WERI-Rb-1 (cell line): ENCODE data around the gene RAB3IL1.

ENCODE experiments used
- DNase-seq: peaks from one replicate; pipeline ENCODE4 v3.0.0-alpha.2; 2020
- H3K27ac ChIP-seq: fragments of 250-450 bp; sonication (Bioruptor Pico); 2 replicates; pipeline ENCODE4 v1.5.1; 2020; ENCODE audit warnings: mild to moderate bottlenecking, moderate library complexity
- H3K27me3 ChIP-seq: fragments of 250-450 bp; sonication (Bioruptor Pico); 2 replicates; pipeline ENCODE4 v1.5.1; 2021; ENCODE audit warnings: mild to moderate bottlenecking, low read depth, moderate library complexity; ENCODE audit not compliant: insufficient read depth, severe bottlenecking
- H3K36me3 ChIP-seq: fragments of 250-450 bp; sonication (Bioruptor Pico); 2 replicates; pipeline ENCODE4 v1.5.1; 2020; ENCODE audit warnings: mild to moderate bottlenecking, moderate library complexity
- H3K4me3 ChIP-seq: 2 replicates; pipeline ENCODE4 v1.5.1; 2011; ENCODE audit warnings: low read depth, mild to moderate bottlenecking, control low read depth, low read length
- H3K9me3 ChIP-seq: fragments of 250-450 bp; sonication (Bioruptor Pico); 2 replicates; pipeline ENCODE4 v1.5.1; 2021; ENCODE audit warnings: mild to moderate bottlenecking, moderate library complexity; ENCODE audit not compliant: severe bottlenecking
- CTCF ChIP-seq: IDR thresholded peaks from 2 replicates; pipeline ENCODE4 v1.5.1; 2011; ENCODE audit warnings: low read depth, mild to moderate bottlenecking, control low read depth, inconsistent platforms, low read length

RAB3IL1 gene

GRCh38 chr11:61886643-61887042, 30.7 kb downstream of the RAB3IL1 start:
- Histone ChIP-seq H3K27me3 (no peaks in the 10 kb centered on the region), H3K9me3 (no peaks in the 10 kb centered on the region), H3K36me3 (no peaks in the 10 kb centered on the region), H3K27ac (no peak overlapping the region), H3K4me3 (no peak overlapping the region)
- TF ChIP-seq CTCF, result no peak
- DNase-seq, result no peak

- no peak overlapping the region for H3K27ac ChIP-seq
Observed at GRCh38 chr11:61885784-61886580, 31.4 kb downstream of the RAB3IL1 start.

GRCh38 chr11:61885166-61885778, 32.1 kb downstream of the RAB3IL1 start:
- Histone ChIP-seq H3K36me3 (no peaks in the 10 kb centered on the region), H3K27me3 (no peaks in the 10 kb centered on the region), H3K9me3 (no peaks in the 10 kb centered on the region), H3K4me3 (no peak overlapping the region), H3K27ac (no peak overlapping the region)
- no peak for DNase-seq
- TF ChIP-seq CTCF, result no peak

More at GRCh38 chr11:61885784-61886580, 31.4 kb downstream of the RAB3IL1 start:
- no peak overlapping the region for H3K4me3 ChIP-seq
- no peak for TF ChIP-seq CTCF
- H3K27me3 ChIP-seq, result no peaks in the 10 kb centered on the region
- H3K9me3 ChIP-seq, result no peaks in the 10 kb centered on the region
- H3K36me3 ChIP-seq, result no peaks in the 10 kb centered on the region
- no peak for DNase-seq

- Histone ChIP-seq H3K4me3 (no peak overlapping the region), H3K9me3 (no peaks in the 10 kb centered on the region), H3K27me3 (no peaks in the 10 kb centered on the region), H3K27ac (no peak overlapping the region), H3K36me3 (no peaks in the 10 kb centered on the region)
- no peak for TF ChIP-seq CTCF
- DNase-seq, result no peak
Observed at GRCh38 chr11:61883947-61884346, 33.4 kb downstream of the RAB3IL1 start.

- TF ChIP-seq CTCF, result no peak
- Histone ChIP-seq H3K9me3 (no peaks in the 10 kb centered on the region), H3K27me3 (no peaks in the 10 kb centered on the region), H3K27ac (no peak overlapping the region), H3K36me3 (no peaks in the 10 kb centered on the region), H3K4me3 (no peak overlapping the region)
- no peak for DNase-seq
Observed at GRCh38 chr11:61883327-61883726, 34.0 kb downstream of the RAB3IL1 start.
